Measurements from ENCODE around the gene ABCD1. TPM values are rescaled to one million over a fixed set of nuclear protein-coding genes. Genes with fewer than 3 reads are reported as not detected.

Gene ABCD1
- total RNA-seq, 4 donors from 2014 or later: 2.9 to 24.9 (median 13.1) TPM

DNA sequence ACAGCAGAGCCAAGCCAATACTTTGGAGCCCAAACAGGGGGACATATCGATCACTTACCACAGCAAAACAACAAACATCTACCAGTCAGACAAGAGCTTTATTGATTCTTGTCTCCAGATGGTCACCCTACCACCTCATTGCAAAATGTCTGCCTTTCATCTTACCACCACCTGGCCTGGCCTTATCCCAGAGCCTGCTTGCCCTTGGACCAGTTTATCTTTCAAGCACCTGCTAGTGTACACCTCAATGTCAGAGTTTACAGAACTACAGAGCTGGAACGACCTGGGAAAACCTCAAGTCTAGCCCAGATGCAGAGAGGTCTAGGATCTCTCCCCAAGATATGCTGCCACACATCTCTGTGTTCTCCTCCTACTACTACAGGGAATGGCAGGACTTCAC is 5.0 kb upstream of the ABCD1 start:
- no peaks in the 10 kb centered on the region for H3K27me3 ChIP-seq
- H3K4me3 ChIP-seq: no peak overlapping the region
- no peak overlapping the region for H3K27ac ChIP-seq
- no peaks in the 10 kb centered on the region for H3K4me1 ChIP-seq
- DNase-seq: no peak
- no peaks in the 10 kb centered on the region for H3K36me3 ChIP-seq
- TF ChIP-seq POLR2A (IDR thresholded peaks at IDR 0.05): no peak
- TF ChIP-seq, protein P1, sequence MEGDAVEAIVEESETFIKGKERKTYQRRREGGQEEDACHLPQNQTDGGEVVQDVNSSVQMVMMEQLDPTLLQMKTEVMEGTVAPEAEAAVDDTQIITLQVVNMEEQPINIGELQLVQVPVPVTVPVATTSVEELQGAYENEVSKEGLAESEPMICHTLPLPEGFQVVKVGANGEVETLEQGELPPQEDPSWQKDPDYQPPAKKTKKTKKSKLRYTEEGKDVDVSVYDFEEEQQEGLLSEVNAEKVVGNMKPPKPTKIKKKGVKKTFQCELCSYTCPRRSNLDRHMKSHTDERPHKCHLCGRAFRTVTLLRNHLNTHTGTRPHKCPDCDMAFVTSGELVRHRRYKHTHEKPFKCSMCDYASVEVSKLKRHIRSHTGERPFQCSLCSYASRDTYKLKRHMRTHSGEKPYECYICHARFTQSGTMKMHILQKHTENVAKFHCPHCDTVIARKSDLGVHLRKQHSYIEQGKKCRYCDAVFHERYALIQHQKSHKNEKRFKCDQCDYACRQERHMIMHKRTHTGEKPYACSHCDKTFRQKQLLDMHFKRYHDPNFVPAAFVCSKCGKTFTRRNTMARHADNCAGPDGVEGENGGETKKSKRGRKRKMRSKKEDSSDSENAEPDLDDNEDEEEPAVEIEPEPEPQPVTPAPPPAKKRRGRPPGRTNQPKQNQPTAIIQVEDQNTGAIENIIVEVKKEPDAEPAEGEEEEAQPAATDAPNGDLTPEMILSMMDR (IDR thresholded peaks at IDR 0.05): no peak
- no peaks in the 10 kb centered on the region for H3K9me3 ChIP-seq
- intact Hi-C loops (cut with DNase I; ENCODE audit: low total_unique reads): no loop called here

DNA sequence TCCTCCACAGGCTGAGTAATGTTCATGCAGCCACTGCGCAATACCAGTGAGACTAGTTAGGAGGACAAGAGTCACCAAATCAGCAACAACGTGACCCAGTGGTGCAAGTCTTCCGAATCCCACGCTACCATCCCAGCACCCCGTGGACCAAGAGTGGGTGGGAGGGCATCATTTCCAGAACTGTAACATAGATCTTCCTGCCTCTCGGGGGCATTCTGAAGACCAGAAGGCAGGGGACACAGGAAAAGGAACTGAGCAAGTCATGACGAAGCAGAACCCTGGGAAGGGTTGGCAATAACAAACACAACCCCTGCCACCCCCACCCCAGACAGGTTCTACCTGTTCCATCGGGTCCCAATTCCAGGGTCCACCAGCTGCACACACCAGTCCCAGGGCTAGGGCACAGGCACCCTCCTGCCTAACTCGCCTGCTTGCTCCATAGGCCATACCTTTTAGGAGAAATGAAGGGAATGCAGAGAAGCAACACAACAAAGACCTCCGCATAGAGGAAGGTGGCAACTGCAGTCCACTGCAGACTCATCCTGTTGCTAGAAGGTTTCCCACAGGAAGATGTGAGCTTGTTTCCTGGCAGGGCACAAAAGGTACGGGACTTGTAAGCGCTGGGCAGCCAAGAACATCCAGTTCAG is 1.8 kb upstream of the ABCD1 start:
- Histone ChIP-seq H3K4me3 (peak overlapping the region; percentile 43 to 49), H3K9me3 (no peaks in the 10 kb centered on the region), H3K27ac (peak overlapping the region; percentile 81 to 91), H3K27me3 (no peaks in the 10 kb centered on the region), H3K4me1 (peaks cover 0 to 4% of the 10 kb centered on the region in 2 donors), H3K36me3 (no peaks in the 10 kb centered on the region)
- no peak for TF ChIP-seq POLR2A (IDR thresholded peaks at IDR 0.05)
- TF ChIP-seq, protein P1 (IDR thresholded peaks at IDR 0.05): no peak
- intact Hi-C loops (cut with DNase I; ENCODE audit: low total_unique reads): no loop called here
- DNase-seq: no peak

DNA sequence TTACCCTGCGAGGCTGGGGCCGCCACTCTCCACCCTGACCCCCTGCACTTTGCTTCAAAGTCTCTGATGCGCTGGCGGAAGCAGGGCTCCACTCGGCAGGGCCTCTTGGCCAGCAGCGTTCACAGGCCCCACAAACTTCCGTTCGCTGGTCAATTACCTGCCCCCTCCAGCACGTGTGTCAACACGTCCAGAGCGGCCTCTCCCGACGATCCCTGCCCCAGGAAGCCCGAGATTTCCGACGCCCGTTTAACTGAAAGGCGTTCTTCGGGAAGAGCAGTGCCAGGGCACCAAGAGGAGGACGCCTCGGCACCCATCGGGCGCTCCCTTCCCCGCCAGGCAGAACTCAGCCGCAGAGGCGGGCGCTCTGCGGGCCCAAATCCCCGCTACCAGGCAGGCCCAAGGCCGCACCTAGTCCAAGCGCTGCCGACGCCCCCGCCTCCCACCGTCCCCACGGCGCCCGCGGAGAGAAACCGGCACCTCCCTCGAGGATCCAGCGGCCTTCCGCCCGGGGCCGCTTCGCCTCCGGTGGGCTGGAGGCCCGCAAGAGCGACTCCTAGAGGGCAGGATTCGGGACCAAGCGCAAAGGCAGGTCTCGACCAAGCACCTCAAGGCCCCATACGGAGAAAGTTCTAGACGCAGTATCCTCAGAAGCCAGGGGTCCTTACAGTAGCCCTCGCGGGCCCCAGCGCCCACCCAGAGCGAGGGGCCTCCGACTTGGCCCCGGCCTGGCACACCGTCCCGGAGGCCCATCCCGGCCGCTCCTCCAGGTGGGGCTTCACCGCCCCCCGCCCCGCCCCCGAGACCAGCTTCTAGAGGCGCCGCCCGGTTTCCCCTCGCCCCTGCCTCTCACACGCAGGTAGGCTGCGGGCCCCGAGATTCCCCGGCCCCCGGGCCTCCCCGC is 1.1 kb upstream of the ABCD1 start:
- no peaks in the 10 kb centered on the region for H3K36me3 ChIP-seq
- H3K27me3 ChIP-seq: no peaks in the 10 kb centered on the region
- no peaks in the 10 kb centered on the region for H3K9me3 ChIP-seq
- peak overlapping the region; percentile 81 to 91 for H3K27ac ChIP-seq
- peak; percentile 44 to 46 for DNase-seq
- peaks cover 0 to 4% of the 10 kb centered on the region in 2 donors for H3K4me1 ChIP-seq
- intact Hi-C loops (cut with DNase I; ENCODE audit: low total_unique reads): no loop called here
- H3K4me3 ChIP-seq: peak overlapping the region; percentile 43 to 49
- TF ChIP-seq, protein P1 (IDR thresholded peaks at IDR 0.05): peak in 2 of 4 experiments; percentile 20
- no peak for TF ChIP-seq POLR2A (IDR thresholded peaks at IDR 0.05)

DNA sequence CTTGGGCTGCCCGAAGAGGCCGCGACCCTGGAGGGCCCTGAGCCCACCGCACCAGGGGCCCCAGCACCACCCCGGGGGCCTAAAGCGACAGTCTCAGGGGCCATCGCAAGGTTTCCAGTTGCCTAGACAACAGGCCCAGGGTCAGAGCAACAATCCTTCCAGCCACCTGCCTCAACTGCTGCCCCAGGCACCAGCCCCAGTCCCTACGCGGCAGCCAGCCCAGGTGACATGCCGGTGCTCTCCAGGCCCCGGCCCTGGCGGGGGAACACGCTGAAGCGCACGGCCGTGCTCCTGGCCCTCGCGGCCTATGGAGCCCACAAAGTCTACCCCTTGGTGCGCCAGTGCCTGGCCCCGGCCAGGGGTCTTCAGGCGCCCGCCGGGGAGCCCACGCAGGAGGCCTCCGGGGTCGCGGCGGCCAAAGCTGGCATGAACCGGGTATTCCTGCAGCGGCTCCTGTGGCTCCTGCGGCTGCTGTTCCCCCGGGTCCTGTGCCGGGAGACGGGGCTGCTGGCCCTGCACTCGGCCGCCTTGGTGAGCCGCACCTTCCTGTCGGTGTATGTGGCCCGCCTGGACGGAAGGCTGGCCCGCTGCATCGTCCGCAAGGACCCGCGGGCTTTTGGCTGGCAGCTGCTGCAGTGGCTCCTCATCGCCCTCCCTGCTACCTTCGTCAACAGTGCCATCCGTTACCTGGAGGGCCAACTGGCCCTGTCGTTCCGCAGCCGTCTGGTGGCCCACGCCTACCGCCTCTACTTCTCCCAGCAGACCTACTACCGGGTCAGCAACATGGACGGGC is 579 bp downstream of the ABCD1 start:
- H3K27ac ChIP-seq: peak overlapping the region; percentile 81 to 91
- TF ChIP-seq, protein P1 (IDR thresholded peaks at IDR 0.05): no peak
- no peak for TF ChIP-seq POLR2A (IDR thresholded peaks at IDR 0.05)
- peaks cover 0 to 4% of the 10 kb centered on the region in 2 donors for H3K4me1 ChIP-seq
- intact Hi-C loops (cut with DNase I; ENCODE audit: low total_unique reads): no loop called here
- no peak for DNase-seq
- no peaks in the 10 kb centered on the region for H3K27me3 ChIP-seq
- peak overlapping the region; percentile 32 to 49 for H3K4me3 ChIP-seq
- no peaks in the 10 kb centered on the region for H3K9me3 ChIP-seq
- no peaks in the 10 kb centered on the region for H3K36me3 ChIP-seq

Data from uterus (tissue), 4 donors.